SU-DHL-6 (cell line): Measurements from ENCODE around the gene WDR38.

Experiments used
- H2AFZ ChIP-seq: fragments of 200-600 bp; sonication (generic); 2 replicates; pipeline ENCODE4 v1.6.1; 2014; ENCODE audit warnings: low read depth, mild to moderate bottlenecking, moderate library complexity, mixed read lengths, antibody characterized with exemption, low read length; ENCODE audit not compliant: severe bottlenecking
- H3F3A ChIP-seq: fragments of 200-600 bp; shearing (Covaris generic); 2 replicates; pipeline ENCODE4 v1.6.0; 2016; ENCODE audit warnings: antibody characterized with exemption, mild to moderate bottlenecking; ENCODE audit not compliant: insufficient read depth
- H3K27ac ChIP-seq: fragments of 200-600 bp; sonication (generic); 2 replicates; pipeline ENCODE4 v1.5.1; 2016; ENCODE audit warnings: low read depth, mild to moderate bottlenecking, low read length, moderate library complexity, mixed read lengths
- H3K27me3 ChIP-seq: fragments of 200-600 bp; sonication (generic), shearing (Covaris generic); 2 replicates; pipeline ENCODE4 v1.6.0; 2014; ENCODE audit warnings: mild to moderate bottlenecking, low read length
- H3K36me3 ChIP-seq: fragments of 200-600 bp; sonication (generic); 2 replicates; pipeline ENCODE4 v1.6.1; 2014; ENCODE audit warnings: mild to moderate bottlenecking, low read length, mixed read lengths
- H3K4me2 ChIP-seq: fragments of 300-600, 200-600 bp; shearing (Covaris generic), sonication (generic); 2 replicates; pipeline ENCODE4 v1.6.0; 2014; ENCODE audit warnings: low read length, low read depth, mild to moderate bottlenecking; ENCODE audit not compliant: poor library complexity, severe bottlenecking
- H3K4me3 ChIP-seq: fragments of 200-600 bp; sonication (generic); 2 replicates; pipeline ENCODE4 v1.5.1; 2014; ENCODE audit warnings: antibody characterized with exemption, low read length, mild to moderate bottlenecking, mixed read lengths; ENCODE audit not compliant: insufficient read depth, poor library complexity, severe bottlenecking
- H3K79me2 ChIP-seq: fragments of 200-600 bp; sonication (generic); 2 replicates; pipeline ENCODE4 v1.6.1; 2014; ENCODE audit warnings: mild to moderate bottlenecking, low read length, moderate library complexity; ENCODE audit not compliant: insufficient read depth
- H3K9ac ChIP-seq: fragments of 200-600 bp; sonication (generic); 2 replicates; pipeline ENCODE4 v1.7.0; 2014; ENCODE audit warnings: mild to moderate bottlenecking, low read length
- H3K9me2 ChIP-seq: fragments of 200-600 bp; sonication (generic); replicated peaks from 2 replicates; pipeline ENCODE4 v1.6.1; 2014; ENCODE audit warnings: low read length; ENCODE audit not compliant: insufficient read depth
- H3K9me3 ChIP-seq: fragments of 200-600 bp; sonication (generic); 2 replicates; pipeline ENCODE4 v1.6.1; 2014; ENCODE audit warnings: low read length, mixed read lengths; ENCODE audit not compliant: insufficient read depth
- H4K20me1 ChIP-seq: fragments of 200-600 bp; sonication (generic); 2 replicates; pipeline ENCODE4 v1.6.1; 2014; ENCODE audit warnings: low read depth, mild to moderate bottlenecking, antibody characterized with exemption, low read length, moderate library complexity, mixed read lengths
- CTCF ChIP-seq: fragments of 200-600 bp; sonication (generic); IDR thresholded peaks from one replicate; pipeline ENCODE4 v1.5.1; 2017; ENCODE audit warnings: antibody characterized with exemption, mild to moderate bottlenecking, low read length, moderate library complexity; ENCODE audit not compliant: insufficient read depth, poor library complexity, severe bottlenecking
- EZH2phosphoT487 ChIP-seq: fragments of 200-600 bp; sonication (generic), shearing (Covaris generic); conservative IDR thresholded peaks from 2 replicates; pipeline ENCODE4 v1.6.1; 2018; ENCODE audit warnings: mild to moderate bottlenecking, antibody characterized with exemption, low read length, moderate library complexity, mixed read lengths

The WDR38 gene

GRCh38 chr9:124887832-124888231 lies 34.6 kb downstream of the WDR38 start:
- Histone ChIP-seq H3K27me3 (no peaks in the 10 kb centered on the region), H3K79me2 (no peaks in the 10 kb centered on the region), H2AFZ (no peak overlapping the region), H3K9ac (no peak overlapping the region), H3K9me2 (no peaks in the 10 kb centered on the region), H3K9me3 (no peaks in the 10 kb centered on the region), H3K27ac (no peak overlapping the region), H3F3A (no peaks in the 10 kb centered on the region), H3K4me3 (no peak overlapping the region), H3K4me2 (no peak overlapping the region), H3K36me3 (no peaks in the 10 kb centered on the region; the same call in 1 of the 2 replicates), H4K20me1 (no peaks in the 10 kb centered on the region)
- no peak for TF ChIP-seq EZH2phosphoT487
- TF ChIP-seq CTCF, result no peak

- no peaks in the 10 kb centered on the region for H3K9me2 ChIP-seq
- H3K9me3 ChIP-seq, result no peaks in the 10 kb centered on the region
- no peak overlapping the region for H3K27ac ChIP-seq
- peaks cover 4% of the 10 kb centered on the region; the same call in 1 of the 2 replicates for H3K36me3 ChIP-seq
- no peak overlapping the region for H3K9ac ChIP-seq
- no peaks in the 10 kb centered on the region for H3F3A ChIP-seq
- H3K4me3 ChIP-seq, result no peak overlapping the region
- no peaks in the 10 kb centered on the region for H4K20me1 ChIP-seq
- no peak overlapping the region for H2AFZ ChIP-seq
- no peaks in the 10 kb centered on the region for H3K79me2 ChIP-seq
- no peaks in the 10 kb centered on the region for H3K27me3 ChIP-seq
- TF ChIP-seq EZH2phosphoT487 (no peak), CTCF (no peak)
- H3K4me2 ChIP-seq, result no peak overlapping the region
These were observed 35.7 kb downstream of the WDR38 start for GRCh38 chr9:124889006-124889405.

DNA sequence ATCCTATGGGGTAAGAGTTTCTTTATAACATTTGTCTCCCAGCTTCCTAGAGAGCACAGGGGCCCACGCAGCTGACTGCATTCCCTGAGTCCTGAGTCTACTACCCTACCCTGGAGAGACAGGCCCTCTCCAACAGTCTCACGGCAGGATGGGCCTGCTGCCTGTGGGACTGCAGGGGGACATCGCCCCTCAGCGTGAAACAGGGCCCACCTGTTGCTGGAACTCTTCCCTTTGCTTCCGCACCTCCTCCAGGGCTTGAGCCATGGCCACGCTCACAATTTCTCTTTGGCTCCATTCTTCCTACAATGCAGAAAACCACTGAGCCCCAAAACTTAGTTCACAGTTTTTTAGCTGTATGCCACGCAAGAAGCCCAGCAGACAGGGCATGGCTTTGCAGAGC lies 36.9 kb downstream of the WDR38 start:
- no peak overlapping the region for H3K27ac ChIP-seq
- H3K9ac ChIP-seq, result no peak overlapping the region
- TF ChIP-seq EZH2phosphoT487, result no peak
- TF ChIP-seq CTCF, result no peak
- H3K9me3 ChIP-seq, result no peaks in the 10 kb centered on the region
- H3K27me3 ChIP-seq, result no peaks in the 10 kb centered on the region
- no peak overlapping the region for H2AFZ ChIP-seq
- no peak overlapping the region for H3K4me3 ChIP-seq
- H3K36me3 ChIP-seq, result peaks cover 4% of the 10 kb centered on the region; the same call in 1 of the 2 replicates
- no peaks in the 10 kb centered on the region for H3F3A ChIP-seq
- H3K9me2 ChIP-seq, result no peaks in the 10 kb centered on the region
- no peaks in the 10 kb centered on the region for H3K79me2 ChIP-seq
- no peaks in the 10 kb centered on the region for H4K20me1 ChIP-seq
- no peak overlapping the region for H3K4me2 ChIP-seq
